ENCODE results near the gene GFER.

DNA sequence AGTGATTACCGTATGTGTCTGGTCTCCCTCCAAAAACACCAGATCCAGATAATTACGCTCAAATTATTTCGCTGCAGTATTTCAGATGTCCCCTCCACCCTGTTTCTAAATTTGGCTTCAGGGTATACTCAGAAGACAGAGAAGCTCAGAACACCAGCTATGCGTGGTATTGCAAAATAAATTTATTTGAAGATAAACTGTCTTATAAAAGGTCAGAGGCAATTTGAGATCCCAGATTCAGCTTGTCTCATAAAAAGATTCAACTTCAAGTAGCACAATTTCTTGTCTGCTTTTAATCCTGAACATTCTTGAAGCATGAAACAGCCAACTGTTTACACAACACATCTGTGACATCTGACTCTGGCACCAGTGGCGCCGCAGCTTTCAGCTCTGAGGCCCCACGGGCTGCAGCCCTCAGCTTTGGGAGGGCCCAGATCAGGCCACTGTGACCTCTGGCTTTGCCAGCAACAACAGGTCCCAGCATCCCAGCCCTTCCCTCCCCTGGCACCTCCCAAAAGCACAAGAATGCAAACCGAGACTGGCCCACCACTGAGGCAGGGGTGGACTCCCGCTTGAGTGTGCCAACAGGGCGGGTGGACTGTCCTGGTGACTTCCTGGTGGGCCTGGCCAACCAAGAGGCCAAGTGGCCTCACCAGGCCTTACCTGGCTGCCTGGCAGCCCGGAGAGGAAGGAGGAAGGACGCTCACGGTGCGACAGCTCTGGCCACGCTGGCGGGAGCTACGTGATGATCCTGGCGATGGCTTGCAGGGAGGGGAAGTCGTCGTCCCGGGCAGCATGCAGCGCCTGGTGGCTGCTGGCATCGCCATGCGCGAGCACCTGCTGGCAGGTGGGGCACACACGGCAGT, 13.7 kb downstream of the GFER start:
- TF ChIP-seq TAF1 (IDR thresholded peaks at IDR 0.05; ENCODE audit: low read depth, low read length) (no peak), POLR2AphosphoS5 (IDR thresholded peaks at IDR 0.05; ENCODE audit: low read depth, low read length) (no peak)
